Activated naive CD8-positive, alpha-beta T cell treated with anti-CD3 and anti-CD28 coated beads, Interleukin-2, amount 50 U/mL, for 24 hours (primary cell): ENCODE measurements around the gene CTAG2.
"Not testable (repeated sequence)": the region's sequence is repeated elsewhere in the genome, so short reads cannot be mapped to it uniquely, and the experiment has no call there.

ENCODE experiments used
- ATAC-seq: fragments of 150-1000 bp; cut with Tn5 transposase; one replicate; pipeline ENCODE4 v1.10.0; 2021
- DNase-seq: peaks from one replicate; pipeline ENCODE4 v3.0.0; 2021
- H3K27ac Mint-ChIP-seq: one replicate; pipeline ENCODE4 v1.8.0; 2021; ENCODE audit warnings: mild to moderate bottlenecking, mixed read lengths
- H3K27me3 Mint-ChIP-seq: one replicate; pipeline ENCODE4 v1.8.0; 2021; ENCODE audit warnings: mixed read lengths
- H3K36me3 Mint-ChIP-seq: one replicate; pipeline ENCODE4 v1.8.0; 2021; ENCODE audit warnings: low read depth, mixed read lengths
- H3K4me1 Mint-ChIP-seq: one replicate; pipeline ENCODE4 v1.8.0; 2021; ENCODE audit warnings: mixed read lengths
- H3K4me3 Mint-ChIP-seq: one replicate; pipeline ENCODE4 v1.8.0; 2021; ENCODE audit warnings: mild to moderate bottlenecking, moderate library complexity, mixed read lengths
- H3K9me3 Mint-ChIP-seq: one replicate; pipeline ENCODE4 v1.8.0; 2021; ENCODE audit warnings: mixed read lengths

Gene CTAG2

DNA sequence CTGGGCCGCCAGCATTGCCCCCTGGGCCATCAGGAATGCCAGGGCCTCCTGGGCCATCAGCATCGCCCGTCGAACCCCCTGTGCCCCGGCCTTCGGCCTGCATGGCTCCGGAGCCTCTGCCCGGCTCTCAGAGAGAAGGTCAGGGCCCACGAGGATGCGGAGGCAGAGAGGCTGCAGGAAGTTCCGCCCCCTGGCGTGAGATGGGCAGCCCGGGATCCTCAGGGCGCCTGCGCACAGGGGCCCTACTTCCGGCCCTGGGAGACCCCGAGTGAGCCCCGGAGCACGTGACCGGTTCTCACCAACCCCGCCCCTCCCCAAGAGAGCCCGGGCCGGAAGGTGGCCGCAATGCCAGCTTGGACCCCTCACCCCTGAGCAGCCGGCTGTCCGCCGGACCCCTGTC lies at the start of gene CTAG2:
Gene CTAG2 (minus strand): TSS at position 167 of the 400 bp plus-strand sequence. CDS start 64 bp downstream, at position 103.
- H3K36me3 Mint-ChIP-seq, H3K27ac Mint-ChIP-seq, H3K4me3 Mint-ChIP-seq, H3K9me3 Mint-ChIP-seq, ATAC-seq, H3K27me3 Mint-ChIP-seq, DNase-seq, H3K4me1 Mint-ChIP-seq: not testable (repeated sequence)

DNA sequence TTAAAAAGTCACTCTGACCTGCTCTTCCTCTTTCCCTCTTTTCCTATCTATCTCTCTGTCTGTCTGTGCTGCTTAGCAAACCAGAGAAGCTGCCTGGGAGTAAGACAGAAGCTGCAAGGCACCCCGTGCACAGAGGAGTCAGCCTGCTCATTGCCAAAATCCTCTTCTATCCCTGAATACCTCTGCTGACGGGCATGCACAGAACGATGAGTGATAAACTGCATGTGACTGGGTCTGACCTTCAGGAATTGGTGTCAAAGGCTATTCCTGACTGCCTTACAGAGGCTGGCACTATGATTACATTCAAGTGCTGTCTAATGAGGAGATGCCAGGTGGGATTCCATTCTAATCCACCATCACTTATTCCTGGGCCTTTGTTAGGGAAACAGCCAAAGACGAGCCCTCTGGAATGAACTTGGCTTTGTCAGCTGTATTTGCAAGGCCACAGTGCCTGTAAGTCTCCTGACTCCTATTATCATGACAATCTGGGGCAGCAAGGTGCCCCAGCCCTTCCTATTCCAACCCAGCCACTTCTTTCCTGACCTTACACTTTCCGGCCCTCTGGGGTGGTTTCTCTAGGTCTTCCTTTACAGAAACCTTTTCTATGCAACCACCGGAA lies 45.4 kb upstream of the CTAG2 start:
- no peak for ATAC-seq
- Mint-ChIP-seq H3K27me3 (no peaks in the 10 kb centered on the region), H3K4me3 (no peak overlapping the region), H3K4me1 (peaks cover 7% of the 10 kb centered on the region), H3K27ac (no peak overlapping the region), H3K36me3 (peaks cover 7% of the 10 kb centered on the region), H3K9me3 (no peaks in the 10 kb centered on the region)
- DNase-seq, result no peak

DNA sequence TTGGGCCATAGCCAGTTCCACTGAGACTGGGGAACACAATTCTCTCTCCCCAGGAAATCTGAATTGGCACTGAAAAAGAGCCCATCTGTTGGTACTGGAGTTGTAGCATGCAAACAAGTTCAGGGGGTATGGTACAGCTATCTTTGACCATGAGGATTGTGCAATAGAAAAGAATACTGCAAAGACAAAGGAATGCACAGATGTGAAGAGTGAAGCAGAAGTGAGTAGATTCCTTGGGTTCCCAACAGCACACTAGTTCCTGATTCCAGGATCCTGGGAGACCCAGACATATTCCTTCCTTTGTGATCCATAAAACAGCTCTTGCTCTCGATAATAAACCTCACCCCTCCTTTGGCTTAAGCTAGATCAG lies 43.3 kb upstream of the CTAG2 start:
- DNase-seq (no peak), ATAC-seq (no peak)
- H3K4me3 Mint-ChIP-seq, result no peak overlapping the region
- peaks cover 15% of the 10 kb centered on the region for H3K4me1 Mint-ChIP-seq
- H3K9me3 Mint-ChIP-seq, result no peaks in the 10 kb centered on the region
- no peaks in the 10 kb centered on the region for H3K27me3 Mint-ChIP-seq
- H3K27ac Mint-ChIP-seq, result peak overlapping the region; percentile 27
- H3K36me3 Mint-ChIP-seq, result peaks cover 10% of the 10 kb centered on the region

DNA sequence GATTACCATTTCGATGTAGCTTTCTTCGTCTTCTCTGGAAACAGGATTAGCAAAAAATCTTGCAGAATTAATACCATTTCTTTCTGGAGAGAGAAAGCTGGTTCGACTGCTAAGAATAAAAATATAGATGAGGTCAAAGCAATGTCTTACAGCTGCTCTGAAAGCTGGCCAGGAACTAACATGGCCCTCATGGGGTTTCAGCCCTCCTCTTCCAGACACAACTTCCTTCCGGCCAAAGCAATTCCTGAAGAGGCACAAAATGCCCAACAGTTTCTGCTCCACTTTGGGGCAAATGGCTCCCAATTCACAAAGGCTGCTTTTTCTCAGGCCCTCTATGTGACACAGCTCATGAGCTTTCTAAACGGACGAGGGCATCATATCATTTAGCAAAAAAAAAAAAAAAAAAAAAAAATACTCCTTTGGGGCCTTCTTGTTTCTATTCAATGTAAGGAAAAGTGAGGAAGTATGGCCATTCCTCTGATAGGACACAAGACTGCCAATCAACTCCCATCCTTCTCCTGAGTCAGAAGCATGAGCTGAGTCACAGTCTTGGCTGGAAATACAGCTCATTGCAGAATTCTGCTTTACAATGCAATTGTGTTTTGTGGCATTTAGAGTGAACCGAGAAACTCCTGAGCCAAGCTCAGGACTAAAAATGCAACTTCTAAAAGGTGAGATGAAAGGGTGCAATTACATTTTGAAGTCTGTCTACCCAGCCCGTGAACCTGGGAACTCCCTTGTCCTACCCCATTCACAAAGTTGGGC lies 42.7 kb upstream of the CTAG2 start:
- Mint-ChIP-seq H3K4me1 (peaks cover 15% of the 10 kb centered on the region), H3K4me3 (no peak overlapping the region), H3K27me3 (no peaks in the 10 kb centered on the region), H3K27ac (peak overlapping the region; percentile 27), H3K36me3 (peaks cover 10% of the 10 kb centered on the region), H3K9me3 (no peaks in the 10 kb centered on the region)
- ATAC-seq (peak; percentile 43), DNase-seq (no peak)

DNA sequence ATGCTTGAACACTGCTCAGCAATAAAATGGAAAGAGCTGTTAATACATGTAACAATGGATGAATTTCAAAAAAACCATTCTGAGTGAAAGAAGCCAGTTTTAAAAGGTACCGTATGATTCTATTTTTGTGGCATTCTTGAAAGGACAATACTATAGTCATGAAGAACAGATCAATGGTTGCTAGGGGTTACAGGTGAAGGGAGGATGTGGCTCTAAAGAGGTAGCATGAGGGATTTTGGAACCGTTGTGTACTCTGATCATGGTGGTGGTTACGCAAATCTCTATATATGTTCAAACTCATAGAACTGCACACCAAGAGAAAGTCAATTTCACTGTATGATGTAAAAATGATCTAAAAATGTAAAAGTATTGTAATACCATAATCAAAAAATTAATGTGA lies 40.0 kb upstream of the CTAG2 start:
- no peak for ATAC-seq
- H3K4me3 Mint-ChIP-seq, result no peak overlapping the region
- no peaks in the 10 kb centered on the region for H3K27me3 Mint-ChIP-seq
- no peak overlapping the region for H3K27ac Mint-ChIP-seq
- peaks cover 13% of the 10 kb centered on the region for H3K36me3 Mint-ChIP-seq
- H3K9me3 Mint-ChIP-seq, result no peaks in the 10 kb centered on the region
- peaks cover 15% of the 10 kb centered on the region for H3K4me1 Mint-ChIP-seq
- DNase-seq, result no peak

DNA sequence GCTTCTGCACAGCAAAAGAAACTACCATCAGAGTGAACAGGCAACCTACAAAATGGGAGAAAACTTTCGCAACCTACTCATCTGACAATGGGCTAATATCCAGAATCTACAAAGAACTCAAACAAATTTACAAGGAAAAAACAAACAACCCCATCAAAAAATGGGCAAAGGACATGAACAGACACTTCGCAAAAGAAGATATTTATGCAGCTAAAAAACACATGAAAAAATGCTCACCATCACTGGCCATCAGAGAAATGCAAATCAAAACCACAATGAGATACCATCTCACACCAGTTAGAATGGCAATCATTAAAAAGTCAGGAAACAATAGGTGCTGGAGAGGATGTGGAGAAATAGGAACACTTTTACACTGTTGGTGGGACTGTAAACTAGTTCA lies 37.1 kb upstream of the CTAG2 start:
- not testable (repeated sequence) for ATAC-seq, H3K4me3 Mint-ChIP-seq, H3K27me3 Mint-ChIP-seq, H3K9me3 Mint-ChIP-seq, H3K36me3 Mint-ChIP-seq, H3K27ac Mint-ChIP-seq, DNase-seq
- peaks cover 11% of the 10 kb centered on the region for H3K4me1 Mint-ChIP-seq

DNA sequence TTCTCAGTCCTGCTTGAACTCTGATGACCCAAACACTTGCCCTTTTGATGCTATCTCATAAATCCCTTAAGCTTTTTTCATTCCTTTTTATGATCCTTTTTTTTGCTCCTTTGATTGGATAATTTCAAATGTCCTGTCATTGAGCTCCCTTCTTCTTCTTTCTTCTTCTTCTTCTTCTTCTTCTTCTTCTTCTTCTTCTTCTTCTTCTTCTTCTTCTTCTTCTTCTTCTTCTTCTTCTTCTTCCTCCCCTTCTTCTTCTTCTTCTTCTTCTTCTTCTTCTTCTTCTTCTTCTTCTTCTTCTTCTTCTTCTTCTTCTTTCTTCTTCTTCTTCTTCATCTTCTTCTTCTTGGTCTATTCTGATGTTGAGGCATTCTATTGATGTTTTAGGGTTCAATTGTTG lies 18.7 kb upstream of the CTAG2 start:
- H3K27me3 Mint-ChIP-seq, H3K36me3 Mint-ChIP-seq, ATAC-seq, H3K4me3 Mint-ChIP-seq, H3K4me1 Mint-ChIP-seq, H3K27ac Mint-ChIP-seq, DNase-seq: not testable (repeated sequence)
- H3K9me3 Mint-ChIP-seq, result peaks cover 21% of the 10 kb centered on the region

DNA sequence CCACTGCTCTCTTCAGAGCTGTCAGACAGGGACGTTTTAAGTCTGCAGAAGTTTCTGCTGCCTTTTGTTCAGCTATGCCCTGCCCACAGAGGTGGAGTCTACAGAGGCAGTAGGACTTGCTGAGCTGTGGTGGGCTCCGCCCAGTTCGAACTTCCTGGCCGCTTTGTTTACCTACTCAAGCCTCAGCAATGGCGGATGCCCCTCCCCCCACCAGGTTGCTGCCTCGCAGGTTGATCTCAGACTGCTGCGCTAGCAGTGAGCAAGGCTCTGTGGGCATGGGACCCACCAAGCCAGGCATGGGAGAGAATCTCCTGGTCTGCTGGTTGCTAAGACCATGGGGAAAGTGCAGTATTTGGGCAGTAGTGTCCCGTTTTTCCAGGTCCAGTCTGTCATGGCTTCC lies 17.5 kb upstream of the CTAG2 start:
- not testable (repeated sequence) for DNase-seq, H3K36me3 Mint-ChIP-seq, H3K4me3 Mint-ChIP-seq, H3K4me1 Mint-ChIP-seq, H3K27ac Mint-ChIP-seq, ATAC-seq, H3K27me3 Mint-ChIP-seq
- H3K9me3 Mint-ChIP-seq, result peaks cover 21% of the 10 kb centered on the region

DNA sequence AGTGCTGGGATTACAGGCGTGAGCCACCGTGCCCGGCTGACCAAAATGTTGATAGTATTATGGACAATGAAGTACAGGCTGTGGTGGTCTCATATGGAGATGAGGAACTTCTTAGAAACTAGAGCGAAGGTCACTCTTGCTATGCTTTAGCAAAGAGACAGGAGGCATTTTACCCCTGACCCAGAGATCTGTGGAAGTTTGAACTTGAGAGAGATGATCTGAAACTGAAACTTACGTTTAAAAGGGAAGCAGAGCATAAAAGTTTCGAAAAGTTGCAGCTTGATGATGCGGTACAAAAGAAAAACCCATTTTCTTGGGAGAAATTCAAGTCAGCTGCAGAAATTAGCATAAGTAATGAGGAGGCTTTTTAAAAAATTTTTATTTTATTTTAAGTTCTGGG lies 8.5 kb upstream of the CTAG2 start:
- peaks cover 3% of the 10 kb centered on the region for H3K9me3 Mint-ChIP-seq
- no peaks in the 10 kb centered on the region for H3K27me3 Mint-ChIP-seq
- no peaks in the 10 kb centered on the region for H3K36me3 Mint-ChIP-seq
- H3K4me3 Mint-ChIP-seq, result no peak overlapping the region
- no peak overlapping the region for H3K27ac Mint-ChIP-seq
- DNase-seq (no peak), ATAC-seq (no peak)
- H3K4me1 Mint-ChIP-seq, result peaks cover 2% of the 10 kb centered on the region

DNA sequence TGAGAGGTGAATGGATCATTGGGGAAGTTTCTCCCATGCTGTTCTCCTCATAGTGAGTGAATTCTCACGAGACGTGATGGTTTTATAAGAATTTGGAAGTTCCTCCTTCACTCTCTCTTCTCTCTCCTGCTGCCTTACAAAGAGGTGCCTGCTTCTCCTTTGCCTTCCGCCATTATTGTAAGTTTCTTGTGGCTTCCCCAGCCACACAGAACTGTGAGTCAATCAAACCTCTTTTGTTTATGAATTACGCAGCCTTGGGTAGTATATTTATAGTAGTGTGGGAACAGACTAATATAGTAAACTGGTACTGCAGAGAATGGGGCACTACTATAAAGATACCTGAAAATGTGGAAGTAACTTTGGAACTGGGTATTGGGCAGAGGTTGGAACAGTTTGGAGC lies 7.8 kb upstream of the CTAG2 start:
- DNase-seq (no peak), ATAC-seq (no peak)
- Mint-ChIP-seq H3K4me1 (peaks cover 2% of the 10 kb centered on the region), H3K9me3 (peaks cover 3% of the 10 kb centered on the region), H3K27ac (no peak overlapping the region), H3K4me3 (no peak overlapping the region), H3K36me3 (no peaks in the 10 kb centered on the region), H3K27me3 (no peaks in the 10 kb centered on the region)

DNA sequence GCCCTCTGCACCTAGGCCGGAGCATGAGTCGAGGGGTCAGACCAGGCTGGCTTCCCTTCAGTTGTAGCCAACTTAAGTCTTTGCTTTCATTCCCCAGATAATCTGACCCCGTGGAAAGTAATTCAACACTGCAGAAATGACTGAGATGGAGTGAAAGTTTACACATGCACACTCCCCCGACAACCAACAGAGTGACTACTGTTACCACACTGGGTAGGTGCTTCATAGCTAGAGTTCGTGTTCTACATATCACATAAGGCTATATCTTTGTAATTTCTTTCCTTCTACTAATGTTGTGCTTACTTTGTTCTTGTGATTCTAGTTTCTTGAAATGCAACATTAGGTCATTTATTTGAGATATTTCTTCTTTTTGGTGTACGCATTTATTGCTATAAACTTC lies 7.2 kb upstream of the CTAG2 start:
- Mint-ChIP-seq H3K9me3 (peaks cover 3% of the 10 kb centered on the region), H3K27ac (no peak overlapping the region), H3K27me3 (no peaks in the 10 kb centered on the region), H3K4me1 (peaks cover 2% of the 10 kb centered on the region), H3K4me3 (no peak overlapping the region), H3K36me3 (no peaks in the 10 kb centered on the region)
- ATAC-seq (no peak), DNase-seq (no peak)

DNA sequence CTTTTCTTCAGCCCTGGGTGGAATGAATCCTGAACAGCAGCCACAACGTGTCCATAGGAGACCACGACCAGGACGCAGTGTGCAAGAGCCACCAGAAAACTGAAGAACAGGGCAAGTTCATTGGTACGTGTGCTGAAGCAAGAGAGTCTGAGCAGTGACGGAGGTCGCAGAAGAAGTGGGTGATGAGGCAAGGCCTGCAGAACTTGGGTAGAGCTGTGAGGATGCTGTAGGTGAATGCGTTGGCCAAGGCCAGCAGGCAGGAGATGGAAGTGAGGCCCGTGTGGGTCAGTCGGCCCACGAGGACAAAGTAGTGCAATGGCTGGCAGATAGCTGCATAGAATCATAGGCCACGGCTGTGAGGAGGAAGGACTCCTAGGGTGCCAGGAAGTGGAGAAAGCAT lies 5.6 kb upstream of the CTAG2 start:
- H3K4me1 Mint-ChIP-seq, result peaks cover 2% of the 10 kb centered on the region
- no peak overlapping the region for H3K27ac Mint-ChIP-seq
- H3K27me3 Mint-ChIP-seq, result no peaks in the 10 kb centered on the region
- ATAC-seq, result no peak
- H3K4me3 Mint-ChIP-seq, result no peak overlapping the region
- no peaks in the 10 kb centered on the region for H3K9me3 Mint-ChIP-seq
- no peak for DNase-seq
- H3K36me3 Mint-ChIP-seq, result no peaks in the 10 kb centered on the region

DNA sequence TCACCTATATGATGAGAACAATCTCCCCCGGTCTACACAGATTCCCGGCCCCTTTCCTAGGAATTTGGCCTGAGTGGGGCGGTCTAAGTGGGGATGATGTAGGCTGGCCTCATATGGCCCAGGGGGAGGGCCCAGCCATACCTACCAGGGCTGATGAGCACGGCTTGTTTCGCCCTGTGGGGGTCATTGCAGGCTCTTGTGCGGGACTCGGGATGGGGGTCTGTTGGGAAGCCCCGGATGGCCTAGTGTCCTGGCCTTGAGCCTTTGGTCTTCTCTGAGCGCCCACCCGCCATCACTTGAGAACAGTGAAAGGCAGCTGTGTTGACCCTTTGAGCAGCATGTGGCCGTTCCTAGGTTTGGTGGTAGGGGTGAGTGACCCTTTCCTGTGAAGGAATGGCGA lies 4.8 kb upstream of the CTAG2 start:
- no peaks in the 10 kb centered on the region for H3K36me3 Mint-ChIP-seq
- no peak for DNase-seq

DNA sequence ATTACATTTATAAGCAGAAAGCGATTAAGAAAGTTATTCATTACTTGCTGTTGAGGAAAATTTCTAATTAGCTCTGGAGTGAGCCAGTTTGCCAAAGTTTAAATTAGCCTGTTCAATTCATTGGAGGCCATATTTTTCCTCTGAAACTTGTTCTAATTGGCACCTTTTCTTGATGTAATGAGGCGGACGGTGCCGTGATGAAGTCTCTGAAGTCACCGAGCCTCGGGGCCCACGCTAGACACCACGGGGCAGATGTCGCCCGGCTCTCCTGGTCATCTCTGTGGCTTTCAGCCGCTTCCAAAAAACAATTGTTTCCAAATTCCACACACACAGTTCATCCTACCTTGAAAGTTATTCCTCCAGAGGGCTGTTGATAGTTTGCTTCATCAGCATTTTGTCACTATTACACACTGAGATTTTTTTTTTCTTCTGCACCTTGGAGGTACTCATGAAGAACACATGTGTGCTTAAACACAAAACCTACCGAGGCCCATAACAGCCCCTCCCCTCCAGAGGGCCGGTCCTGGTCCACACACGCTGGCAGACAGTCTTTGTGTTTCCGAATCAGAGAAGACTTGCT lies 3.9 kb upstream of the CTAG2 start:
- Mint-ChIP-seq H3K27ac (no peak overlapping the region), H3K4me1 (peaks cover 2% of the 10 kb centered on the region), H3K4me3 (no peak overlapping the region), H3K27me3 (no peaks in the 10 kb centered on the region), H3K9me3 (no peaks in the 10 kb centered on the region), H3K36me3 (no peaks in the 10 kb centered on the region)
- DNase-seq (no peak), ATAC-seq (no peak)

More for the DNA sequence above, 4.8 kb upstream of the CTAG2 start:
- Mint-ChIP-seq H3K27ac (no peak overlapping the region), H3K9me3 (no peaks in the 10 kb centered on the region), H3K27me3 (no peaks in the 10 kb centered on the region), H3K4me1 (peaks cover 2% of the 10 kb centered on the region), H3K4me3 (no peak overlapping the region)
- ATAC-seq, result no peak

DNA sequence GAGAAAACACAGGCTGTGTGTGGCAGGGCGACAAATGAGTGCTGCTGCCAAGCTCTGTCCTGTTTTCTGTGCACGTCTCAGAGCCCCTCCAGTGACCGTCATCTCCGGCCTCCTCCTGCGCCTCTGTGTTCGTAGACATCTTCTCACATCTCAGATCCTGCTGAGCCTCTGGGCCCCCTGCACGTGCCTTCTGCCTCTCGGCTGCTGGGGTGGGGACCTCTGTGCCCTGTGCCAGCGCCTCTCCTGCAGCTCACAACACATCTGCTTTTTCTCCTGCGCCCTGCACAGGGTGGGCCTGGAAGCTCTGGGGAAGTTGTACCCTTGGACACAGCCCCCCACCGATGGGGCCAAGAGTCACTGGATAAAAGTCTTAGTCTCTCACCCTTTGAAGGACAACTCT lies 2.4 kb upstream of the CTAG2 start:
- Mint-ChIP-seq H3K9me3 (no peaks in the 10 kb centered on the region), H3K4me1 (no peaks in the 10 kb centered on the region), H3K4me3 (no peak overlapping the region), H3K36me3 (no peaks in the 10 kb centered on the region), H3K27me3 (no peaks in the 10 kb centered on the region), H3K27ac (no peak overlapping the region)
- DNase-seq, result no peak
- no peak for ATAC-seq
